ENCODE results near the gene FBP1. TPM values are rescaled to one million over a fixed set of nuclear protein-coding genes. Genes with fewer than 3 reads are reported as not detected.

Gene FBP1
- total RNA-seq, 3 donors from 2014 or later = 7.4 to 41.1 (median 33.4) TPM

DNA sequence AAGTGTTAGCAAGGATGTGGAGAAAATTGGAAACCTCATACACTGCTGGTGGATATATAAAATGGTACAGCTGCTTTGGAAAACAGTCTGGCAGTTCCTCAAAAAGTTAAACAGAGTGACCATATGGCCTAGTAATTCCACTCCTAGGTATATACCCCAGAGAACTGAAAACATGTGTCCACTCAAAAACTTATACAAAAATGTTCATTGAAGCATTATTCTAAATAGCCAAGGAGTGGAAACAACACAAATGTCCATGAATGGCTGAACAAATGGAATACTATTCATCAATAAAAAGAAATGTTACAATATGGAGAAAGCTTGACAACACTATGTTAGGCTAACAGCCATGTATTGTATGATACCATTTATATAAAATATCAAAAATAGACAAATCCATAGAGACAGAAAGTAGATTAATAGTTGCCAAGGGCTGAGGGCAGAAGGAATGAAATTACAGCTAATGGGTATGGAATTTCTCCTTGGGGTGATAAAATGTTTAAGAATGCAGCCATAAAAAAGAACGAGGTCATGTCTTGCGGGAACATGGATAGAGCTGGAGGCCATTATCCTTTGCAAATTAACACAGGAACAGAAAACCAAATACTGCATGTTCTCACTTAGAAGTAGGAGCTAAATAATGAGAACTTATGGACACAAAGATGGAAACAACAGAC lies 33.6 kb upstream of the FBP1 start:
- Histone ChIP-seq H3K4me3 (no peak overlapping the region), H3K36me3 (no peaks in the 10 kb centered on the region), H3K27me3 (no peaks in the 10 kb centered on the region), H3K27ac (no peak overlapping the region), H3K9me3 (no peaks in the 10 kb centered on the region), H3K4me1 (no peaks in the 10 kb centered on the region)
- DNase-seq (ENCODE audit: low spot score in 2 of 2) = no peak
- no peak for TF ChIP-seq POLR2AphosphoS5 (IDR thresholded peaks at IDR 0.05)
- TF ChIP-seq, protein P1, sequence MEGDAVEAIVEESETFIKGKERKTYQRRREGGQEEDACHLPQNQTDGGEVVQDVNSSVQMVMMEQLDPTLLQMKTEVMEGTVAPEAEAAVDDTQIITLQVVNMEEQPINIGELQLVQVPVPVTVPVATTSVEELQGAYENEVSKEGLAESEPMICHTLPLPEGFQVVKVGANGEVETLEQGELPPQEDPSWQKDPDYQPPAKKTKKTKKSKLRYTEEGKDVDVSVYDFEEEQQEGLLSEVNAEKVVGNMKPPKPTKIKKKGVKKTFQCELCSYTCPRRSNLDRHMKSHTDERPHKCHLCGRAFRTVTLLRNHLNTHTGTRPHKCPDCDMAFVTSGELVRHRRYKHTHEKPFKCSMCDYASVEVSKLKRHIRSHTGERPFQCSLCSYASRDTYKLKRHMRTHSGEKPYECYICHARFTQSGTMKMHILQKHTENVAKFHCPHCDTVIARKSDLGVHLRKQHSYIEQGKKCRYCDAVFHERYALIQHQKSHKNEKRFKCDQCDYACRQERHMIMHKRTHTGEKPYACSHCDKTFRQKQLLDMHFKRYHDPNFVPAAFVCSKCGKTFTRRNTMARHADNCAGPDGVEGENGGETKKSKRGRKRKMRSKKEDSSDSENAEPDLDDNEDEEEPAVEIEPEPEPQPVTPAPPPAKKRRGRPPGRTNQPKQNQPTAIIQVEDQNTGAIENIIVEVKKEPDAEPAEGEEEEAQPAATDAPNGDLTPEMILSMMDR (IDR thresholded peaks at IDR 0.05) = no peak
- TF ChIP-seq POLR2A (IDR thresholded peaks at IDR 0.05) = no peak
- intact Hi-C loops (cut with DNase I; ENCODE audit: low total_unique reads) = no loop called here

DNA sequence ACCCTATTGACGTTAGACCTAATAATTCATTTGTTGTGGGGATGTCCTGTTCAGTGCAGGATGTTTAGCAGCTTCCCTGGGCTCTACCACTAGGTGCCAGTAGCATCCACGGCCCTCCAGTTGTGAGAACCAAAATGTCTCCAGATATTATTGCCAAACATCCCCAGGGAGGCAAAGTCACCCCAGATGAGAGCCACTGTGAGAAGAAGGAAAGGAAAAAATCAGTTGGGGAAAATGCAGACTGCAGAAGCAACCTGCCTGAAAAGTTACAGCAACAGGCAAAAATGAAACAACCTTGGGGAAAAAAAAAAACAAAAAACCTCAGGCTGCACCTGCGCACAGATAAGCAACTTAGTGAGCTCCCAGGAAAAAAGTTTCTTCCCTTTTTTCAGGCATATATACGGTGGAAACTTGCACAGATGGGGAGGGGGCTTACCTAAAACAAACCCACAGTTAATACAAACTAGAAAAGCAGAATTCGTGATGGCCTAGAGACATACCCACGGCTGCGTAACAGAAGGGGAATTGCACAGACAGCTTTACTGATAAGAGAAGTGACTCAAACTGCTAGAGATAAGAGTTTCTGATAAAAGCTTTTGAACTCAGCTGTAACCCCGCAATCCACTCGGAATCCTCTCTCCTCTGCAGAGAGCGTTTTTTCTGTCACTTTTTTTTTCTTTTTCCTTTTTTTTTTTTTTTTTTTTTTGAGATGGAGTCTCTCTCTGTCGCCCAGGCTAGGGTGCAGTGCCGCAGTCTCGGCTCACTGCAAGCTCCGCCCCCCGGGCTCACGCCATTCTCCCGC lies 29.8 kb upstream of the FBP1 start:
- intact Hi-C loops (cut with DNase I; ENCODE audit: low total_unique reads) = no loop called here
- Histone ChIP-seq H3K27me3 (no peaks in the 10 kb centered on the region), H3K4me3 (peak overlapping the region; percentile 31 to 38 (median 32)), H3K4me1 (no peaks in the 10 kb centered on the region), H3K9me3 (no peaks in the 10 kb centered on the region), H3K36me3 (no peaks in the 10 kb centered on the region), H3K27ac (no peak overlapping the region)
- TF ChIP-seq POLR2AphosphoS5 (IDR thresholded peaks at IDR 0.05) = no peak
- TF ChIP-seq, protein P1 (IDR thresholded peaks at IDR 0.05) = peak in 2 of 3 donors; percentile 41 to 46
- peak in 1 of 2 donors; percentile 25 for DNase-seq (ENCODE audit: low spot score in 2 of 2)

DNA sequence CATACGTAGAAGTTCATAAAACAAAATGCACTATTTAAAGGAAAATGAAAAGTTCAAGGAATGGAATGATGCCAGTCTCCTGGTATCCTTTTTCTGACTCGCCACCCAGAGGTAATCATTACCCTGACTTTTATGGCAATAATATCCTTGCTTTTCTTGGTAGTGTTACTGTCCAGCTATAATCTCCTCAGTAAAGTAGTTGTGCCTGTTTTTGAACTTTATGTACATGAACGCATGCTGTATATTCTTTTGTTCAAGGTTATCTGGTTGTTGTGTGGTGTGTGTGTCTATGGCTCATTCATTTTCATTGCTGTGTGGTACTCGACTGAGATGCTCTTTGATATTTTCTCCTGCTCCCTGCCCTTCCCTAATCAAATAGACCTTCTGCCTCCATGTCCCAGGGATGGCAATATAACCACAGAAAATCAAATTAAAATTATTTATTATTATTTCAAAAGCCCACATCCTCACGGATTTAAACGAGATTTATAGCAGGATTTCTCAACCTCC lies 29.2 kb upstream of the FBP1 start:
- H3K27me3 ChIP-seq = no peaks in the 10 kb centered on the region
- H3K36me3 ChIP-seq = no peaks in the 10 kb centered on the region
- no peak for DNase-seq (ENCODE audit: low spot score in 2 of 2)
- no peak overlapping the region for H3K27ac ChIP-seq
- H3K4me3 ChIP-seq = no peak overlapping the region
- intact Hi-C loops (cut with DNase I; ENCODE audit: low total_unique reads) = no loop called here
- TF ChIP-seq POLR2AphosphoS5 (IDR thresholded peaks at IDR 0.05) (no peak), POLR2A (IDR thresholded peaks at IDR 0.05) (no peak)
- TF ChIP-seq, protein P1 (IDR thresholded peaks at IDR 0.05) = no peak
- no peaks in the 10 kb centered on the region for H3K4me1 ChIP-seq
- H3K9me3 ChIP-seq = no peaks in the 10 kb centered on the region

DNA sequence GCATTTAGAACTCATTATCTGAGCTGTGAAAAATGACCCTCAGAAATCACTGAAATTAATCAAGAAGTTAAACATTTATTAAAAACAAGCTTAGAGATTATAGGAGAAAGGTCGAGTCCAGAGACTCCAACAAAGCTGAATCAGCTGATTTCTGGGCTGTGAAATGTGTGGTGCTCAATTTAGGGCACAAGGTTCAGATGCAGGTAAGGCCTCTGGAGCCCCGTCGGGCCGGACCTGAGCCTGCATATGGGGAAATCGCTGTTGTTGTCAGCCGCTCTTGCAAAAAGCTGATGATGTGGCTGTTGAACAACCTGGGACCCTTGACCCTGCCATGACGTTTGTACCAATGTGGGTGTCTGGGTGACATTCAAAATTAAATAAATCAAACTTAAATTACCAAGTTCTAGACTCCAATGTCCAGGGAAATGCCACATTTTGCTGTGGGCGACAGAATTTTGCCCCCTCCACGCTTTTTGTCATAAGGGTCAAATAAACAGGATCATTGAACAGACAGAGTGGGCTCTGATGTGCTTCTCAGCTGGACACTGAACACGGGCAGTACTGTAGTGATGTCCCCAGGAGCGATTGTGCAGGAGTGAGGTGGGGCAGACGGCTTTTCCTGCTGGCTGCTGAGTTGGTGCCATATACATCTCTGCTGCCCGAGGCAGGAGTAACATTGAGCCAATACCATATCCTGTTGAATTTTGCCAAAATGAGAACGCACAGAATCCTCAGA lies 27.2 kb upstream of the FBP1 start:
- H3K27ac ChIP-seq = no peak overlapping the region
- intact Hi-C loops (cut with DNase I; ENCODE audit: low total_unique reads) = no loop called here
- DNase-seq (ENCODE audit: low spot score in 2 of 2) = no peak
- H3K27me3 ChIP-seq = no peaks in the 10 kb centered on the region
- TF ChIP-seq, protein P1 (IDR thresholded peaks at IDR 0.05) = no peak
- TF ChIP-seq POLR2A (IDR thresholded peaks at IDR 0.05) = no peak
- TF ChIP-seq POLR2AphosphoS5 (IDR thresholded peaks at IDR 0.05) = no peak
- H3K9me3 ChIP-seq = no peaks in the 10 kb centered on the region
- H3K4me1 ChIP-seq = no peaks in the 10 kb centered on the region
- no peaks in the 10 kb centered on the region for H3K36me3 ChIP-seq
- H3K4me3 ChIP-seq = no peak overlapping the region
